GM10248 (cell line): ENCODE data around the gene AMPD3.

Source experiments
- CTCF ChIA-PET: fragments of 300-600 bp; sonication (Branson Sonifier 250); formaldehyde crosslinking; extraction: SDS; loops from one replicate; lab custom pipeline; 2021; ENCODE audit warnings: antibody characterized with exemption; lab: Yijun Ruan, JAX
- POLR2A ChIA-PET: fragments of 350-650 bp; sonication (Branson Sonifier 250); formaldehyde crosslinking; extraction: SDS; loops from one replicate; lab custom pipeline; 2020; ENCODE audit warnings: antibody characterized with exemption; lab: Yijun Ruan, JAX
- DNase-seq: peaks from one replicate; pipeline ENCODE4 v3.0.0; 2012; ENCODE audit errors: extremely low spot score
- TF ChIP-seq, protein P1 (sequence below): IDR thresholded peaks from 2 replicates; pipeline ENCODE4 v1.5.1; 2012; ENCODE audit warnings: mild to moderate bottlenecking, low read depth; ENCODE audit errors: extremely low read depth, missing control alignments, control extremely low read depth

AMPD3 gene

DNA sequence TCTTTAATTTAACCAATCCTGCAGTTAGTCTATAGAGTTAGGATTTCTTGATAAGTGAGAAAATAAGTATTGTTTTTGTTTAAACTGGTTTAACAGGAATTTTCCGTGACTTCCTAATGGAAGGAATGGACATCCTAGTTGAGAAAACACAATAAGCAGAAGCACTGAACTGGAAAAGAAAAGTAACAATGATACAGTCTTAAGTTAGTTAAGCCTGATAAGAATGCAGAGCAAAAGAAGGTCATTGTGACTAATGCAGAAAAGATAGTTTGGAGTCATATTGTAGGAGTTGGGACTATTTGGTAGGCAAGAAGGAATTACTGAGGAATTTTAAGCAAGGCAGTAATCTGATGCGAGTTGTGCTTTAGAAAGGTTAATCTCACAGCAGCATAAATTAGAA, 74.2 kb downstream of the AMPD3 start:
- ChIA-PET CTCF (interaction anchor here (1.8 to 2.4 kb wide), 2 partner anchors 12 to 13 kb away, joined by 4 to 17 read pairs; partner anchors contain the start of gene RNF141), POLR2A (no interaction called here)
- DNase-seq, result no peak
- TF ChIP-seq, protein P1, sequence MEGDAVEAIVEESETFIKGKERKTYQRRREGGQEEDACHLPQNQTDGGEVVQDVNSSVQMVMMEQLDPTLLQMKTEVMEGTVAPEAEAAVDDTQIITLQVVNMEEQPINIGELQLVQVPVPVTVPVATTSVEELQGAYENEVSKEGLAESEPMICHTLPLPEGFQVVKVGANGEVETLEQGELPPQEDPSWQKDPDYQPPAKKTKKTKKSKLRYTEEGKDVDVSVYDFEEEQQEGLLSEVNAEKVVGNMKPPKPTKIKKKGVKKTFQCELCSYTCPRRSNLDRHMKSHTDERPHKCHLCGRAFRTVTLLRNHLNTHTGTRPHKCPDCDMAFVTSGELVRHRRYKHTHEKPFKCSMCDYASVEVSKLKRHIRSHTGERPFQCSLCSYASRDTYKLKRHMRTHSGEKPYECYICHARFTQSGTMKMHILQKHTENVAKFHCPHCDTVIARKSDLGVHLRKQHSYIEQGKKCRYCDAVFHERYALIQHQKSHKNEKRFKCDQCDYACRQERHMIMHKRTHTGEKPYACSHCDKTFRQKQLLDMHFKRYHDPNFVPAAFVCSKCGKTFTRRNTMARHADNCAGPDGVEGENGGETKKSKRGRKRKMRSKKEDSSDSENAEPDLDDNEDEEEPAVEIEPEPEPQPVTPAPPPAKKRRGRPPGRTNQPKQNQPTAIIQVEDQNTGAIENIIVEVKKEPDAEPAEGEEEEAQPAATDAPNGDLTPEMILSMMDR, result no peak

DNA sequence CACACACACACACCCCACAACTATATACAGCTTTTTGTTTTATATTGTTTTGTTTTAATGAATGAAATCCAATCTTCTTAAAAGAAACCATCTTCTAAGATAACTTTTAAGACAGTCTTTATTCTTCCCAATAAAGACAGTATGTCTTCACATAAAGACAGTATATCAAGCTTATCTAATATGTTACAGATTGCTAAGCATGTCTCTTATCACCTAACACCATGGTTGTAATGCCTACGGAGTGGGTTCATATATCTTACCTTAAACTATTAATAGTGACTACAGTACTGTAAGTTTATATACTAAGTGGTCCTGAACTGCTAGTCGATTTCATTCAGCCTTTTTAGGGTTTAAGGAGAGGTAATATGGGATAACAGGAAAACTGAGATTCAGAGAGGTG, 77.5 kb downstream of the AMPD3 start:
- ChIA-PET CTCF (interaction anchor here (0.9 to 4.2 kb wide), 8 partner anchors 10 to 130 kb away, joined by 3 to 47 read pairs (median 4); partner anchors contain the start of gene RNF141), POLR2A (no interaction called here)
- TF ChIP-seq, protein P1, result no peak
- no peak for DNase-seq

DNA sequence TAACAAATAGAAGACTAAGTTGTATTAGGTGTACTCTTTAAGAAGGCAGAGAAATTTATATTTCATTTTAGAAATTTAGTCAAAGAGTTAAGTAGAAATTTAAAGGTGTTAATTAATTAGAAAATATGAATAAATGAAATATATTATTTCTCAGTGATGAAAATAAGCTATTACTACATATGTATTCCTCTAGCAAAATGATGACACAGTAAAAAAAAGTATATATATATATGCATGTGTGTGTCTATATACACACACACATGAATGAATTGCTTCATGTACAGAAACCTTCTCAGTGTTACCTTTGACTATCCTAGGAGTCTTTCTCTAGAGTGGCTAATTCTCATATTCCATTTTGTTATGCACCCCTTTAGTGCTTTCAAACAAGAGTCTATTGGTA, 78.3 kb downstream of the AMPD3 start:
- TF ChIP-seq, protein P1, result no peak
- CTCF ChIA-PET, result interaction anchor here (0.9 to 4.2 kb wide), 5 partner anchors 10 to 131 kb away, joined by 3 to 47 read pairs (median 4); partner anchors contain the start of gene RNF141
- POLR2A ChIA-PET, result no interaction called here
- no peak for DNase-seq

DNA sequence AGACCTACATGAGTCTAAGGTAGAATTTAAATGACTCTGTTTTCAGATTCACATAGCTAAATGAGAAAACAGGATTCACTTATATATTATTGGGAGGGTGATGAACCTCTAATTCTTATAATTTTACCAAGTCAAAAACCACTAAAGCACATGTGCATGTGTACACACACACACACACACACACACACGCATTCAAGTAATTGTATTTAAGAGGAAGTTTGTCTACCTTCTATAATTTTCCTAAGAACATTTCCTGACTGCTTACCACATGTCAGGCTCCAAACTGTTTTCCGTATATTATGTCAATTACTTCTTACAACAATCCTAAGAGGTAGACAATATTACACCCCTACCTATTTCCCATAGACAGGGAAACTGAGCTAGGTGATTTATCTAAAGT, 79.3 kb downstream of the AMPD3 start:
- no peak for DNase-seq
- TF ChIP-seq, protein P1, result no peak
- ChIA-PET CTCF (interaction anchor here (0.8 to 2.8 kb wide), 4 partner anchors 14 to 258 kb away, joined by 3 to 10 read pairs (median 3); no protein-coding TSS in a partner anchor), POLR2A (interaction anchor here (0.7 kb wide), 1 partner anchor 51 kb away, joined by 3 read pairs; no protein-coding TSS in a partner anchor)

DNA sequence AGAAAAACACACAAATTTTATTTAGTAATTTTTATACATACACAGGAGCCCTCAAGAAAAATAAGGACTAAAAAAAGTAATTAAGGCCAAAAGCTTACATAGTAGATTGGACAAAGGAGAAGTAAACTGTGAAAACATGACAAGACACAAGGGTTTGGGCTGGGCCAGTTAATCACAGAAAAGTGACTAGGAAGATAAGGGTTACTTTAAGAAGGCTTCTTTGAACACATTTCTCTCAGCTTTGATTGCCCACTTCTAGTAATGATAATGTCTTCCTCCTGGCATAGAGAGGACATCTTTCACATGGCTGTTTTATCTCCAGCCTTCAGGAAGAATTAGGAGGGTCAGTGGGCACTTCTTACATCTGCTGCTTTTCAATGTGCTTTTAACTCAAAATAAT, 82.5 kb downstream of the AMPD3 start:
- TF ChIP-seq, protein P1, result no peak
- ChIA-PET POLR2A (no interaction called here), CTCF (interaction anchor here (0.9 to 1.3 kb wide), 3 partner anchors 17 to 106 kb away, joined by 3 read pairs; no protein-coding TSS in a partner anchor)
- DNase-seq, result no peak

DNA sequence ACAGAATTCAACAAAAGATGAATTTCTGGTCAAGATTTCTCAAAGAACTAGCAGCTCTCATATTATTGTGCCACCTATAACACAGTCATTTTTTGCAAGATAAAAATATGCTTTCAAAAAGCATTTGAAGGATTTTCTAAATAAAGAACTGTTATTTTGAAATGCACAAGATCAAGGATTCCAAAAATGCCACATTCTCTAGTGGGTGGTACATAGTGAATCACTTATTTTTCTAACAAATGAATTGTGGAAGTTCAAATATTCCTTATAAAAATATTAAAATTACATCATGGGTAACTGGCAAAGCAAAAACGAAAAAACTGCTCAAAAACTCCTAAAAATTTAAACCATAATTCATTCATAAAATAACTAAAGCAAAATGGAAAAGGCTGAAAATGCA, 83.9 kb downstream of the AMPD3 start:
- TF ChIP-seq, protein P1, result no peak
- CTCF ChIA-PET, result no interaction called here
- DNase-seq, result no peak
- POLR2A ChIA-PET, result no interaction called here
